GM18505 (cell line): ENCODE measurements around the gene STXBP6.

Experiments used
- ATAC-seq: cut with Tn5 transposase; IDR thresholded peaks from one replicate; pipeline ENCODE4 v1.9.1; 2021; ENCODE audit not compliant: unreplicated experiment
- POLR2A ChIP-seq: IDR thresholded peaks from 4 replicates; pipeline ENCODE4 v1.6.1; 2011; ENCODE audit warnings: borderline replicate concordance; ENCODE audit not compliant: insufficient read depth, insufficient read length; ENCODE audit errors: extremely low read depth

STXBP6 gene

DNA sequence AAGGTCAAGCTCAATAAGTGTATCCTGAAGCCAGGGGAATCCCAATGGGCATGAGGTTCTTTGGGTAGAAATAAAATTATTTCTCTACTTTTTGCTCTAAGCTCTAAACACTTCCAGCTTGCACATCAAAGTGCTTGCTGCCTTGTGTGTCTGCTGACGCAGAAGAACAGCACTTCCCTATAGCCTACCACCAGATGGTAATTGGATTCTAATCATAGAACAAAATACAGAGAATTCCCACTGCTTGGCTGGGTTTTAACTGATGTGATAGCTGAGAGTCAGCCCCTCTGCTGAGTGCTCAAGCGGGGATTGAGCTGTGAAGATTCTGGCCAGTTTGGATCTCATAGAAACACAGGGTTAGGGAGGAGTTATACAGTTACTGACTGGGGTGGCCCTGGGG lies 283.5 kb downstream of the STXBP6 start:
- ATAC-seq: no peak

DNA sequence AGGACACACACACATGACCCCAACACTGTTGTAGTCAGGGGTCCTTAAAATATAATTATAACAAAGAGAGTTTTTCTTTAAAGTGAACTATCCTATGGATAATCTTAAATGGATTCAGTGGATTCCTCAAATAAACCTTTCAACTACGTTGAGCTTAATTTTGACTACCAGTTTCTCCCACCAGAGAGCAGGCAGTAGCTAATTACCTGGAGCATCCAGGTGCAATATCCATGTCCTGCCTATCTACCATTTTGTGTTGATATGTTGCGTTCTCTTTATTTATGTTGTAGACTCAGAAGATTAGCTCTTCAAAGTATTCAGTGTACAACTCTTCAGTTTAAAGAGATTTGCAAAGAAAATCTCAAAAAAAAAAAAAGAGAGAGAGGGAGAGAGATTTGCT lies 288.8 kb downstream of the STXBP6 start:
- ATAC-seq: no peak
- no peak for TF ChIP-seq POLR2A

More for the DNA sequence above, 283.5 kb downstream of the STXBP6 start:
- no peak for TF ChIP-seq POLR2A
